Fibroblast of skin of left biceps (primary cell): ENCODE data around the gene P2RY12.
A peak's percentile ranks its signal among the peaks of the same experiment; 100 is the strongest.

Experiments used
- DNase-seq, 2 experiments: peaks; one replicate each; pipeline ENCODE4 v3.0.0-alpha.2; 2013; ENCODE audit warnings: low read depth in 2 of 2

Gene P2RY12

DNA sequence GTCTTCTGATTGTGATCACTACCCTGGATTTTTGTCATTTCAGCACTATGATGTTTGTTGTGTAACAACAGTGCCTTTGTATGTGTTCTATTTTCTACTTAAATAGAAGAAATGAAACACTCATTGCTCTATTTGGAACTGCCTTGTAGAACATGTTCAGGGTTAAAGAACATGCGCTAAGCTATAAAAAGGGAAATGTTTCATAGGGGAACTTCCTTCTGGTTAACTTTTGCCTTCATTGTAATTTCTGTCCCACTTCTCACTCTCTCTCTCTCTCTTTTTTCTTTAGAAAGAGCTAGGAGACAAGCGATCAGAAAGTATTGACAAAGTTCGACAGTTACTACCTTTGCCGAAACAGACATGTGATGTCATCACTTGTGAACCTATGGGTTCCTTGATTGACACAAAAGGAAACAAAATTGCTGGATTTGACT lies at the start of gene P2RY12:
Gene P2RY12, minus strand, starts transcription at position 13 of the 434 bp plus-strand sequence. CDS start 45,908 bp downstream, outside the sequence.
- DNase-seq = no peak

DNA sequence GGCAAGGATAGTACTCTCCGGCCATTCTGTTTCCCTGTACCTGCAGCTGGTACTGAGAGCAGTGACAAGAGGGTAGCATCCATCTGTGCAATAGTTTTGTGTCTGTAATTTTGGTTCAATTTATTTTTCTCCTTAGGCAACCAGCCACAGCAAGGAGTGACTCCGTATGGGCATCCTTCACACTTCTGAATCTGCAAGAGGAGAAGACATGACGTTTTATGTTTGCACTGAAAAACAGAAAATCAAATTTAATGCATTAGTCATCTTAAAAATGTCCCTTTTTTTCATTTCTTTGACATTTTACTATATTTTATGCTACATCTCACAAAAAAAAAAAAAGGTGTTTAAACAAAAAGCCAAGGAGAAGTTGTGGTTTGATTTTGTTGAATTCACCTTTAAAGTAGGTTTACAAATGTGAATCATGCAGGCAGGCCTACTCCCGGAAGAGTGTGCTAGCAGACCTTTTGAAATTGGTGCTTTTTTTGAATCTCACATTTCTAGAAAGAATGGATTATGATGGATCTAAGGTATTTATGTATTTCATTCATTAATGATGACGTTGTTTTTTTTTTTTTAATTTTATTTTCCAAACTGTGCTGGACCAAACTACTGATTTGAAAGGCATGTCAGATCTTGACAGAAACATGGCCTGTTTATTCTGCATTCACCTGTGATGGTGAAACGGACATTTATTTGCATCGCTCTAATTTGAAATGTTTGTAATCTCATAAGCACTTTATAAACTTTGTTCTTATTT lies 48.2 kb upstream of the P2RY12 start:
- DNase-seq = no peak

GRCh38 chr3:151431940-151432339 lies 47.4 kb upstream of the P2RY12 start:
- DNase-seq = no peak

- no peak for DNase-seq
Measured at GRCh38 chr3:151430821-151431484, 46.4 kb upstream of the P2RY12 start.

GRCh38 chr3:151428386-151428785 lies 43.8 kb upstream of the P2RY12 start:
- DNase-seq = no peak

DNA sequence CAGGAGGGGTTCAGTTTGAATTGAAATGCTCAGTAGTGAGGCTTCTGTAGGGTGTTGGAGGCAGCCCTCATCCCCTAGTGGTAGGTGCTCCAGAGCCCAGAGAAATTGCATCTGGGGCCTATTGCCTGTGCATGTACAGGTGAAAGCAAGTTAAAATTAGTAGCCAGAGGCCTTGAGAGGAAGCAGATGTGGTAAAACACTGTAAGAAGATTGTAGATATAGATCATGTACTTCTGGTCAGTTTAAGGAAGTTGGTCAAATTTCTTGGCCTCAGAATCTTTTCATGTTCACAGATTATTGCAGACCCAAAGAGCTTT lies 41.7 kb upstream of the P2RY12 start:
- DNase-seq = no peak

DNA sequence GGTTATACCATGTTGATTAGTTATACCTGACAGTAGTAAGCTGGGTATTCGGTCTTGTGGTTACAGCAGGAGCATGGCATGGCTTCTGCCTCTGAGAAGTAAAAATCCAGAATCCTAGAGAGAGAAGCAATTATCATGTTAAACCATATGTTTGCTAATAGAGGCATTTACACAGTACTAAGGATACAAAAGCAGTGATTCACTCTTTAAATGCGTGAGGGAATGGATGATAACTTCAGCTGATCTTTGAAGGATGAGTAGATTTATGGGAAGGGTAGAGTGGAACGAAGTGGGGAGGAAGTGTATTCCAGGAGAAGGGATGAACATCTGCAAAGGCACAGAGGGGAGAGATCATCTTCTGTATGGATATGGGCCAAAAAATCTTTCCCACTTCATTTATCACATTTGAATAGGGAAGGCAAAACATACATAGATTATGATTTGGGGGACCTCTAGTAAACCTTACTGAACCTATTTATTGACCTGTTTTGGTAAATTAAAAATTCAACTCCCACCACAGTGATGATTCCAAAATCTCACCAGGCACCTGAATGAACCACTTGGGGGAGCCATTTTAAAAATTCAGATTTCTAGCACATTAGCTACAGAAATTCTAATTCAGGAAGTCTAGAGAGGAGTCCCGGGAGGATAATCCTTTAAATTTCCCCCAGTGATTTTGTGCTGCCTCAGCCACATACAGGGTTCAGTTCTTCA lies 41.2 kb upstream of the P2RY12 start:
- DNase-seq = peak in 1 of 2 experiments; percentile 56

GRCh38 chr3:151423091-151423490 lies 38.5 kb upstream of the P2RY12 start:
- no peak for DNase-seq

- DNase-seq = no peak
Measured at GRCh38 chr3:151421938-151422337, 37.4 kb upstream of the P2RY12 start.

DNA sequence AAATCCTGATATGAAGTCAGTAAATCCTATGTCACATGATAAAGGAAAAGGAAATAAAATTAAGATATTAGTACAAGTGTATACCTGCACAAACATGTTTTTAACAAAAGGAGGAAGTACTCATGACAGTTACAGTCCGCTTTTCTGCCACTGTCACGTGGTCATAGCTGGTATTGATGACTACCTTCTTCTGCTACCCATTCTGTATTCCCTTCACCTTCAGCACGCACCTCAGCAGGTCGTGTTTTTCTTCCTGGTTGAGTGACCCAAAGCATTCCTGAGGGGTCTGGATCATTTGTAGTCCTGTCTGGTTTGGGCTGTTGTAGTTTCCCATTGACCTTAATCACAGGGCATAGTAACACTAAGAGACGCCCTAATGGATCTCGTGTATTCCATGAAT lies 35.3 kb upstream of the P2RY12 start:
- DNase-seq = no peak

- DNase-seq = no peak
Measured at GRCh38 chr3:151415289-151415688, 30.7 kb upstream of the P2RY12 start.

DNA sequence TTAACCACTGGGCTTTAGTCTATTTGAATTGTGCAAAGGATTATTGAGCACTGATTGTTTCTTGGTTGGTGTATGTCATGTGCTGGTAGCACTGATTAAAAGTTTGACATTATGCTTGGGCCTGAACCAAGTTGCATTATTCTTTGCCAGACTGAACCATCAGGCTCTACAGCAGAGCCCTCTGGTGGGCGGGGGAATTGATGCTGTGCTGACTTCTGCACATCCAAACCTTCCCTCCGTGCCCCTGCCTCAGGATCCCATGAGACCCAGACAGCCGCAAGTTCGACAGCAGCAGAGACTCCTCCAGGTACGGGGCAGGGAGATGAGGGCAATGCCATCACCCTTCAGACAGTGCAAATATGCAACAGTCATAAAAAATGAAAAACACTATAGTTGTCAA lies 28.4 kb upstream of the P2RY12 start:
- no peak for DNase-seq

GRCh38 chr3:151410891-151411559 lies 26.5 kb upstream of the P2RY12 start:
- no peak for DNase-seq

DNA sequence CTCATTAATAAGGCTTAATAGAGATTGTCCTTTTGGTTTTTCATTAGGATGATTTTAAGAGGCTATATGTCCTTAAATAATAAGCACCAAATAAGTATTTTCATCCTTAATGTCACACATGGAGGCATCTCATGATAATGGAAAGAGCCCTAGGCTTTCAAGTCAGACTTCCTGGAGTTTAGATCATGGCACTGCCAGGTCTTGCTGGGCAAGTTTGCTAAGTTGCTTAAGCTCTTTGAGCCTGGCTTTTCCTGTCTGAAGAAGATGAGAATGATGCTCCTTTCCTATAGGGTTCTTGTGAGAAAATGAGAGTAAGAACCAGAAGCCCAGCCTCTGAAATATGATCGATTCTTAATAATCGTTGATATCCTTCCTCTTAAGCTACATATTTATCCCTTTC lies 23.4 kb upstream of the P2RY12 start:
- DNase-seq = no peak

- peak in 1 of 2 experiments; percentile 47 for DNase-seq
Measured at GRCh38 chr3:151404316-151404715, 19.8 kb upstream of the P2RY12 start.

GRCh38 chr3:151403246-151403645 lies 18.7 kb upstream of the P2RY12 start:
- DNase-seq = peak; percentile 64 to 72

DNA sequence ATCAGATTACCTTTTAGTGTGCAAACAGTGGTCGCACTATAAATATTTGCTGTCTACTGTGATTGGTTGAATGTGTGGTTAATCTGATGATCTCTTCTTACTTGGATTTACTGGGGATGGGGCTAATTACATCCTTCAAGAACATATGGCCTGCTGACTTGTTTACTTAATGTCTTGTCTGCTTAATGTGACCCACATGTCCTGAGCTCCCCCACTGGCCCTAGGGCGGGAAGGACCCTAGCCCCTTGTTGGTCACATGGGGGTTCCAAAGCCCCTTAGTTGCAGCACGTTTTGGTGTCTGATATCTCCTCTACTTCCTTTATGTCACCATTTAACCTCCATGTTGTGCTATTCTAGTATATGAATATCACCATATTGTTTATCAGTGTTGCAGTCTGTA lies 17.8 kb upstream of the P2RY12 start:
- DNase-seq = no peak

GRCh38 chr3:151400341-151400740 lies 15.8 kb upstream of the P2RY12 start:
- no peak for DNase-seq

GRCh38 chr3:151398895-151399294 lies 14.3 kb upstream of the P2RY12 start:
- no peak for DNase-seq

DNA sequence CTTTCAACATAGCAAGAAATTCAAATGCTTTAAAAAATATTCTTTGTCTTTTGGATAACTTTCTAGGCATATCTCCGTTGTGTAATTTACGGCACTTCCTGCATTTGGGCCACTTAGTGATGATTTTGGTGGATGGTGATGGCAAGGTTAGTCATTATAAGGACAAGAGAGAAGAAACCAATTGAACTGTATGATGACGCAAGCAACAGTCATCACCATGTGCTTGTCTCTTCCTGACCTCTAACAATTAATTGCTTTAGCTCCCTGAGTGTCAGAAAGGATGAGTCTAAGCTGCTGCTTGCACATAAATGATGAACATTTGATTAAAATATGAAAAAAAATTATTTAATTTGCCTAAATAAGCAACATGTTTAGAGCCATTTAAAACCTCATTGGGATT lies 11.3 kb upstream of the P2RY12 start:
- no peak for DNase-seq

DNA sequence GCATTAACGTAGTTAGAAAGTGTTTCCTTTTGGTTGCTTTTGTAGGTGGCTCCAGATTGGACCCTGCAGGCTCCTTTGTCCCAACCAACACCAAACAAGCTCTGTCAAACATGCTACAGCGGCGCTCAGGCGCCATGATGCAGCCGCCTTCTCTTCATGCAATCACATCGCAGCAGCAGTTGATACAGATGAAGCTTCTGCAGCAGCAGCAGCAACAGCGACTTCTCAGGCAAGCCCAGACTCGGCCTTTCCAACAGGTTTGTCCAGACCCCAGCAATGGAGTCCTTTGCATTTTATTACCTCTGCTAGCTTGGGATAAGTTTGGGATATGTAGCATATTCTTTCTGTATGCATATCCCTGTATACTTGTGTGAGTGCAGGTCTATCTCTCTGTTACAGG lies 10.1 kb upstream of the P2RY12 start:
- no peak for DNase-seq

GRCh38 chr3:151393941-151394340 lies 9.4 kb upstream of the P2RY12 start:
- DNase-seq = peak in 1 of 2 experiments; percentile 47
